Medulla oblongata (tissue), 1 donor: ENCODE results near the gene CPA4.
A peak's percentile ranks its signal among the peaks of the same experiment; 100 is the strongest.

Experiments used
- DNase-seq: peaks from one replicate; pipeline ENCODE4 v3.0.0-alpha.2; 2015; ENCODE audit errors: extremely low spot score

CPA4 gene

DNA sequence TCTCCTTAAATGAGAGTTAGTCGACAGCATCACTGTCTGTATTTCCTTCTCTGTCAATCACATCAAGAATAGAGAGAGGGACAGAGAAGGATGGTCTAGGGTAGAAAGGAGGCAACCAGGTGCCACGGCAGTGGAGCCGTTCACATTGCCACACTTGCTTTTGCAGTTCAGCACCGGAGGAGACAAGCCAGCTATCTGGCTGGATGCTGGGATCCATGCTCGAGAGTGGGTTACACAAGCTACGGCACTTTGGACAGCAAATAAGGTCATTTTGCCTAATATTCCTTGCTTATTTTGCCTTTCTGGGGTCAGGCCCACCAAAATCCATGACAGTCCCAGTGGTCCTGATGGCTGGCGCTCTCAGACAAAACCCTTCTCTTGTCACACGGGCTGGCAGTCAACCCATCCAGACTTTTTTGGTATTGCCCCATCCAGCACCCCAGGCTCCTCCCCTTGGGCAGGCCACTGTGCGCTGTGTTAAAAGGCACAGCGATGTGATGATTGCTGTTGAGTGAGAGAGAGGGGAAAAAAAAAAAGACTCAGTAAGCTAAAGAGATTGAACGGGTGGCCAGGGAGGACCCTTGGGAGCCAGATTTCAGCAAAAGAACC is 17.9 kb upstream of the CPA4 start:
- no peak for DNase-seq

- no peak for DNase-seq
Observed at GRCh38 chr7:130275826-130276297, 17.1 kb upstream of the CPA4 start.

- no peak for DNase-seq
Observed at GRCh38 chr7:130276796-130277762, 15.9 kb upstream of the CPA4 start.

DNA sequence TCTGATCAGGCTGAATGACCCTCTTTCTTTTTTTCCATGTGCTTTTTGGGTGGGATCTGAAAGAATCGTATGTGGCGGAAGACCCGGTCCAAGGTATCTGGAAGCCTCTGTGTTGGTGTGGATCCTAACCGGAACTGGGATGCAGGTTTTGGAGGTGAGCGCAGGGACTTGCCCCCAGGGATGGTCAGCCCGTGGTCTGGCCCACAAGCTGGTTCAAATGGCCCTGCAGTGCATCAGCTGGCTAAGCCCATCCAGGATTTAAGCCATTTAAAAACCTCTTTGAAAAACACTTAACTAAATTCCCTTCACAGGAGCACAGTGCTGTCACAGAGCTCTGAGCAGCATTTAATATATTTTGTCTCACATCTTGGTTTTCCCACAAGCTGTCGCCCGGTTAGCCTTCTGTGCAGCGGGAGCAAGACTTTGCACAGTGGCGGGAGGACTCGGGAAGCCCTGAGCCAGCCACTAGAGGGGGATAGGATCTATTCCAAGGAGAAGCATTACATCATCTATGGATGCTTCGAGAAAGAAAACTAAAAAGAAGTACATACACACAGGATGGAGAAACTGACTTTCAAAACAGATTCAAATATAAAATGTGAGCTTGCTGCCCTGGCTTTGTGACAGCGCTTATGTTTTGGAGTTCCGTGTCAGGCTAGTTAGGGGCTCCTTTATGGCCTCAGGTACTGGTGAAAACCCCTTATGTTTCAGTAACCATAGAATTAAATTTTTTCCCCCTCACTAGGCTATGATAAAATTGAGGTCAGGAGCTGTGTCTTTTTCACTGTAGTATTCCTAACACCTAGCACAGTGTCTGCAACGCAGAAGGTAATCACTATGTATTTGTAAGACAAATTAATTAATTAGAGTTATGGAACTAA is 15.0 kb upstream of the CPA4 start:
- peak; percentile 87 for DNase-seq

DNA sequence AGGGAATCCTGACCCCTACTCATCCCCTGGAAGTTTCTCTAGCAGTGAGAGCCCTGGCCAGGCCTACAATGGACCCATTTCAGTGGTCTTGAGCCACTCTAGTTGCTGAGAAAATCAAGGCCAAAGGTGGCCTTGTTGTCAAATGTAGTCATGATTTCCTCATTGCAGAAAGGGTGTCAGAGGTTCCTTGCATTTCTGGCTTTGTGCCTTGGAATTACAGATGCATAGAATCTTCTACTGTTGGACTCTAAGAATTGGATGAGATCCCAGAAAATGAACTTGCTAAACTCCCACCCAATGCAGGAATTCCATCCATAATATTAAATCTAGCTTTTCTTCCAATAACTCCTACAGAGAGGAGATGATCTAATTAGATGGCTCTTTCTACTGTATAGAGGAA is 14.1 kb upstream of the CPA4 start:
- no peak for DNase-seq

DNA sequence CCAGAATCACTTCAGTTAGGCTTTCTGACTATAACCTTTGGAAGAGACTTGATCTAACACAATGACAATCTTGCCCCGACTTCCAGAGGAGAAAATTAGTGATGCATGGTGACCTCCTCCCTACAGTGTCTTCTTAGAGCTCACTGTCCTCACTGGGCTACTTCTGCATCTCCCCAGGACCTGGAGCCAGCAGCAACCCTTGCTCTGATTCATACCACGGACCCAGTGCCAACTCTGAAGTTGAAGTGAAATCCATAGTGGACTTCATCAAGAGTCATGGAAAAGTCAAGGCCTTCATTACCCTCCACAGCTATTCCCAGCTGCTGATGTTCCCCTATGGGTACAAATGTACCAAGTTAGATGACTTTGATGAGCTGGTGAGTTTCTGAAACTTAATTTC is 13.7 kb upstream of the CPA4 start:
- no peak for DNase-seq

DNA sequence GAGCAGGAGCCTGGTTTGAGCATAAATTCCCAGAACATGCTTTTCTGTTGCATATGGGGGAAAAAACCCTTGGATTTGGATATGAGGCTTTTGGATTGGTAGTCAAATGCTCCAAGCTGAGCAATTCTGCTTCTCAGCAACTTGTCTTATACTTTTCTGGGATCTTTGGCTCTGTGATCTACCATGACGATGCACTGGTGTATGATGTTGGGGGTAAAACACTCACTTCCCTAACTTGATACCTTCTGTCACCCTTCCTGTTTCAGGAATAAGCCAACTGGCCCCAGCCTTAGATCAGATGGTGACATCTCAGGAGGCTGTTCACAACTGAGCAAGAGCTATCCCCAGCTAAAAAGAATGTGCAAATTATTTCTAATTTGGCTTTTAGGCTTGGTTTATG is 13.1 kb upstream of the CPA4 start:
- DNase-seq = no peak

DNA sequence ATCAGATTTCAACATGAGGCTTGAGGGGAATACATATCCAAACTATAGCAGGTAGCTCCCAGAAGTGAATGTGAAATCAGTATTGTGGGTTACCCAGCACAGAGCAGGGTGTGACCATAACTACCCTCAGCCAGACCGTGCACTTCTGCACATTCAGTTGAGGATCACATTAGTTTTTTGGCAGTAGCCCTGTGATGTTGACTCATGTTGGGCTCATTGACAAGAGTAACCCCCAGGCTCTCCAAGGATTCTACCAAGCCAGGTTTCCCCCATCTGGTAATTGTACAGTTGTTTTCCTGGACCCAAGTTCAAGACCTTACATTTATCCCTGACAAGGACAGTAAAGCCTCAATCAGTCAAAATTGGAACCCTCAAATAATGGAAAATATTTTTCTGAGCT is 11.7 kb upstream of the CPA4 start:
- no peak for DNase-seq

- no peak for DNase-seq
Observed at GRCh38 chr7:130286881-130287280, 6.1 kb upstream of the CPA4 start.

DNA sequence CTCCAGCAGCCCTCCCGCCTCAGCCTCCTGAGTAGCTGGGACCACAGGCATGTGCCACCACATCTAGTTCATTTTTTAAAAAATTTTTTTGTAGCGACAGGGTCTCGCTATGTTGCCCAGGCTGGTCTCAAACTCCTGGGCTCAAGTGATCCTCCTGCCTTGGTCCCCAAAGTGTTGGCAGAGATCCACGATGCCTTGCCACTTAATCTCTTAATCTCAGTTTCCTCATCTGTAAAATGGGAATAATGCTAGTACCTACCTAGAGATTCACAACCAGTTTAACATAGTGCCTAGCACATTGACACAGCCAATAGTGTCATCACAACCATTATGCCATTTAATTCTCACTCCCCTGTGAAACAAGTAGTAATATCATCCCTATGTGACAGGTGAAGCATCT is 4.8 kb upstream of the CPA4 start:
- DNase-seq = no peak

DNA sequence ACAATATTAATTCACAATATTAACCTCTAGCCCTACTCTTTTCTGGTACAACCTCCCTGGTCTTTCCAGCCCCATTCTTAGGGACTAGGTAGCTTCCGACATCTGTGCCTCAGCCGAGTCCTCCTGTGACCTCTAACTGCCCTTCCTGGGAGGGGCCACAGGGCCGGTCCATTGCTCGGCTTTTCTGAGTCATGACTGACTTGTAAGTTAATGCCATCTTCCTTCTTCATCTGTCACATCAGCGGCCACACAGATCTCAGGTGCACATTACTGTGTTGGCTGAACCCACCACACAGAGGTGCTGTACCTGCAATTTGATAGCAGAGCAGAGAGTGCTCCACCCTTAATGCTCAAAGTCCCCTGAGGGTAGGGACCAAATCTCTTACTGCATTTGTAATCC is 4.1 kb upstream of the CPA4 start:
- DNase-seq = no peak

DNA sequence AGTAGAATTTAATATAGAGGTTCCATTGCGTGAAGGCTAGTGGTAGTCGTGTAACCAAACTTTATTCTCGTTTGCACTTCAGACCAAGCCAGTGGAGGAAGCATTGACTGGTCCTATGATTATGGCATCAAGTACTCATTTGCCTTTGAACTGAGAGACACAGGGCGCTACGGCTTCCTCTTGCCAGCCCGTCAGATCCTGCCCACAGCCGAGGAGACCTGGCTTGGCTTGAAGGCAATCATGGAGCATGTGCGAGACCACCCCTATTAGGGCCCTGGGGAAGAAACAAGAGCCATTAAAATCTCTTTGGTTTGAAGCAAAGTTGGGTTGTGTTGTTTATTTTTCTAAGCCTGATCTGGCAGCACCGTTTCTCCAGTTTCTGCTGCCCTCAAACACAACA is 3.5 kb upstream of the CPA4 start:
- no peak for DNase-seq

- no peak for DNase-seq
Observed at GRCh38 chr7:130290745-130291144, 2.2 kb upstream of the CPA4 start.

GRCh38 chr7:130293521-130293920 is 560 bp downstream of the CPA4 start:
- no peak for DNase-seq

GRCh38 chr7:130294314-130294713 is 1.4 kb downstream of the CPA4 start:
- DNase-seq = no peak

GRCh38 chr7:130296221-130296951 is 3.4 kb downstream of the CPA4 start:
- DNase-seq = no peak

GRCh38 chr7:130297628-130298543 is 4.9 kb downstream of the CPA4 start:
- no peak for DNase-seq

DNA sequence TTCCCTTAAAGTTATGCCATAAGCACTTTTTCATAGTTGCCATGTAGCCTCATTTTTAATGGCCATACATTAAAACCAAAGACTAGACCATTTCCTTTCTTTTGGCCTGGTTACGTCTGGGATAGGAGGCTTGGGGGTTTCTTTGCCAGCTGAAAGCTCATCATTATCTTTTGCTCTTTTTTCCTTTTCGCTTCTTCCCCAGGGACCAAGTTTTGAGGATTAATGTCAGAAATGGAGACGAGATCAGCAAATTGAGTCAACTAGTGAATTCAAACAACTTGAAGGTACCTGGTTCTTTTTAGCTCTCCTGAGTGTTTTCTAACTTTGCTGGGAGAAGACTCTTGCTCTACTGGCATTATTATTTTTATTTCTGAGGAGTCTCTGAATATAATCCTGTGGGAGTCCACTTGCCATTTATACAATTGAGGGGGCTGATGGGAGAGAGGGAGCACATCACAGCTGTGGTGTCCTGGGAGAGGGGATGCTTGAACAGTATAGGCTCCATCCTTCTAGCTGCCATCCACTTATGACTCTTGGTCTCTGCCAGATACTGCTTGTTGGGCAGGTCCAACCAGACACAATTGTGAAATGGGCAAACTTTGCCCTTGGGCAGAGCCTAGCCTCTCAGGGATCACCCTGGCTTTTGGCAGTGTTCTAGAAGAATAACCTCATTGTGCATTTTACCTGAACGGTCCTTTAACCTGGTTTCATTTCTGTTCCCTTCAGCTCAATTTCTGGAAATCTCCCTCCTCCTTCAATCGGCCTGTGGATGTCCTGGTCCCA is 5.8 kb downstream of the CPA4 start:
- DNase-seq = no peak

DNA sequence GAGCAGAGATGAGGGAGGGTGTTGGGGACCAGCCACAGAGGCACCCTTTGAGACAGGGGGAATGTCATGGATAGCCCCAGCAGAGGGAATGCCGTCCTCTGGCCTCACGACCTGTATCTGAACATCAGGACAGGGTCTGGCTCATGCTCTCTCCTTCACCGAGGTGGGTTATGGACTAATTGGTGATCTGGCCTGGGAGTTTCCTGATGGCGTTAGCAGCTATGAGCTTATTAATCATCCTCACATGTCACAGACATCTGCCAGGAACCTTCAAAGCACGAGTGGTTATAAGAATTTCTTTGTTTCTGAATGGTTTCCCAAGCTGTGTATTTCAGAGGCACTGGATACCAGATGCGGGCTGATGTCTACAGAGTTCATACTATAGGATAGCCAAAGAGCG is 6.9 kb downstream of the CPA4 start:
- no peak for DNase-seq
